GM18498 (cell line): ENCODE measurements around the gene LRRC53.

ENCODE experiments used
- ATAC-seq: cut with Tn5 transposase; IDR thresholded peaks from one replicate; pipeline ENCODE4 v1.9.1; 2021; ENCODE audit warnings: mild to moderate bottlenecking, moderate library complexity; ENCODE audit not compliant: unreplicated experiment

The LRRC53 gene

GRCh38 chr1:74434321-74434720 lies 78.1 kb downstream of the LRRC53 start:
- no peak for ATAC-seq

DNA sequence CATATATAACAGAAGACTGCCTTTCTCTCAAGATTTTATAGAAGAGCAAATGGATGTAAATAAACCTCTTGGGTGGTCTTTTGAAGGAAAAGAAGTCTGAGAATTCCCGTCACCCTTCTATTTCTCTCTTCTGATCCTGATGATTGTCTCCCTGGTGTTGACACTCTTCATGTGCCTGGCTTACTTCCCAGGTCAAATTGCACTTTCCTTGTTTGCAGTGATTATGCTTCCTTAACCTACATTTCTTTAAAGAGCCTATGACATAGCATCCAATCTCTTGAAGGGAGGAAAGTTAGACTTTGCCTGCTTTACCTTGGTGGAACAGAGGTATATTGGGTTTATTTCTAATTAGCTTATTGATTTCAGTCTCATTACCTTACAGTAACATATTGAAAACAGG lies 80.1 kb downstream of the LRRC53 start:
- no peak for ATAC-seq

DNA sequence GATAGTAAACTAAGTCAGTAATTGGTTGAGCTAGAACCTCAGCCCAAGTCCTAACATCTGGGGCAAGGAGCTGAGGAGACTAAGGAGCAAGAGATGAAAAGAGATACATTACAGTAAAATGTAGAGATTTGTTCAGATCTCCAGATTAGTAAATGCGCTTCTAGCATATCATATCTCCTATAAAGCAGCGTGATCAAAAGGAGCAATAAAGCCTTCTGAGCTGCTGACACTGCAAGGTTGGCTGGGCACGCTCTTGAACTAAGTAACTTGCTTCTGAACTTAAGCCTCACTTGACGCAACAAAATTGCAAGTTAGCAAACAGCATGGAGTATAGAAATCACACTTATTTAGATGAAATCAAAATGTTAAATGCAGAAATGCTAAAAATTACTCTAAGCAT lies 80.9 kb downstream of the LRRC53 start:
- ATAC-seq = no peak

DNA sequence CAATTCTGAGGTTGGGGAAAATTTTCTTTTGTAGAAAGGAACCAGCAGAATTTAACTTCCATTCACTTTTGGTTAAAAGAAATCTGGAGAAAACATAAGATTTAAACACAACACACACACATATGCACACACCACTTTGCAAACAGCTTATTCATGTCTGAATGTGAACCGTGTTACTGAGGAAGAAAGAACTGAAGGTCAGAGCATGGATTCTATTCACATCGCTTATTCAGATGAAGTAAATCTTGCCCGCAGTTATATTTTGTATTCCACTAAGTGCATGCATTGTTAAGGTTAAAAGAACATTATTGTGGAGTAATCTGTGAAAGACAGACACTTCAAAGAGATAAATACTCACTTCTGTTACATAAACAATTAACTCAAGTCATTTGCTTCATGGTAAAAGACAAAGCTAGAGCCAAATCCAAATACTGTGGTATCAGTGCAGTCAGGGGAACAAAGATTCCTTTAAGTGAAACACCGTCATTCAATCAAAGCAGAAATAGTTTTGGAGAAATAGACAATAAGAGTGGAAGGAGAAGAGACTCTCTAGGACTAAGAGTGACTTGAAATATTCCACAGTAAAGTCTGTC lies 82.0 kb downstream of the LRRC53 start:
- no peak for ATAC-seq

DNA sequence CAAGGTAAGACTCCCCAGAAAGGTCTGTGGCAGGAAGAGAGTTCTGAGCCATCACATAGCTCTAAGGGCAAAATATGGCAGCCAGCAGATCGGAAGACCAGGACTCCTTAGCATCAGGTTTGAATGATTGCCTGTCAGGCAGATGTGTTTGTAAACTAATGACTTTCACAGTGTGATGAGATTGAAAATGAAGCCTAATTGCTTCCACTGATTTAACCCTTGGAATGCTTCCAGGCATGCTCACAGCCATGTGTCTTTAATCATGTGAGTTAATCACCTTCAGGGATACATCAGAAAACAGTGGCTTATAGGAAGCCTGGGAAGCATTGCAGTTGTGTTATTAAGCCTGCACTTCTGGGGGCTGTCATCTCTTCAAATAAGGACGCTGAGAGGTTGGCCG lies 82.8 kb downstream of the LRRC53 start:
- ATAC-seq = no peak

- ATAC-seq = no peak
These were observed 84.7 kb downstream of the LRRC53 start for GRCh38 chr1:74427681-74428080.

DNA sequence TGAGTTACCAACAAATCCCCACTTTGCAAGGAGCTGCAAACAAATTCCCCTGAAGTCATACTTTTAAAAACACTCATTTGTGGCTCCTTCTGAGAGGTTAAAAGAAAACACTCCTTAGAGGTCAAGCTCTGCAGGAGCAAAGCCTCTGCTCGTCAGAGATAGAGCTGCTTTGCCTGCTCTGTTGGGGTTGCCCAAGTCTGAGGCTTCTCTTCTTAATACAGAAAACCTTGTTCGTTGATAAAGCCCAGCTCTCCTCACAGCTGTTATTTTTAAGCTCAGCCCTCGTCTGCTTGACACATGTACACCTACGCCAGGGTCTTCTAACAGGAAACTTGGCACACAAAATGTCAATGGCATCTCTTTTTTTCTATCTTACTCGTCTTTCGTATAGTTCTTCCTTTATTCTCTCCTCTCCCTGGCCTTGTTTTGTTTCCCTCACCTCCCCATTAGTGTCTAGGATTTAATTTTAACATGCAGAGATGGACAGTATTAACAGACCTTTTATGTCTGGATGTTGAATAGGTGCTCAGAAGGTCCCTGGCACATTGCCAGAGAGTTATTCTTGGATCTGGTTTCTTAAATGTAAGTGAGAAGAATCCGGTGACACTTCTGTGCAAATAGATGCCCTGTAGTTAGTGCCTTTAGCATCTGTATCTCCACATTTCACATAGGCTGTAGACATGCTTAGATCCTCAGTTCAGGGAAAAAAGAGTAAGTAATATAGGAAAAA lies 86.0 kb downstream of the LRRC53 start:
- no peak for ATAC-seq

DNA sequence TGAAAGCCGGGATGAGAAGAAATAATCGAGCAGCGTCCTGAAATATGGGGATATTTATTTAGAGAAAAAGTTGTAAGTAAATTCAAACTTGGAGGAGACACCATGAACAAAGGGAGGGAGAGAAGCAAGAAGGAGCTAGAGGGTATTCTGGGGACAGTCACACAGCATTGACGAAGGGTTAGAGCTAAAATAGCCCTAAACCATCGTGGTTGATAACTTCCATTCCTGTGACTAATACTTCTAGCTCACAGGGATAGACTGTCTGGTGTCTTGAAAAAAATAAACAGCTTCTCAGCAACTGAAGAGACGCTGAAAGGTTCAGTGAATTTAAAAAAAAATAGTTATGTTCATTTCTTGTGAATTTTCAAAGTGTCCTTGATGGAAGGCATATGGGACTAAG lies 86.7 kb downstream of the LRRC53 start:
- ATAC-seq = no peak

- ATAC-seq = no peak
These were observed 88.9 kb downstream of the LRRC53 start for GRCh38 chr1:74423471-74423870.

DNA sequence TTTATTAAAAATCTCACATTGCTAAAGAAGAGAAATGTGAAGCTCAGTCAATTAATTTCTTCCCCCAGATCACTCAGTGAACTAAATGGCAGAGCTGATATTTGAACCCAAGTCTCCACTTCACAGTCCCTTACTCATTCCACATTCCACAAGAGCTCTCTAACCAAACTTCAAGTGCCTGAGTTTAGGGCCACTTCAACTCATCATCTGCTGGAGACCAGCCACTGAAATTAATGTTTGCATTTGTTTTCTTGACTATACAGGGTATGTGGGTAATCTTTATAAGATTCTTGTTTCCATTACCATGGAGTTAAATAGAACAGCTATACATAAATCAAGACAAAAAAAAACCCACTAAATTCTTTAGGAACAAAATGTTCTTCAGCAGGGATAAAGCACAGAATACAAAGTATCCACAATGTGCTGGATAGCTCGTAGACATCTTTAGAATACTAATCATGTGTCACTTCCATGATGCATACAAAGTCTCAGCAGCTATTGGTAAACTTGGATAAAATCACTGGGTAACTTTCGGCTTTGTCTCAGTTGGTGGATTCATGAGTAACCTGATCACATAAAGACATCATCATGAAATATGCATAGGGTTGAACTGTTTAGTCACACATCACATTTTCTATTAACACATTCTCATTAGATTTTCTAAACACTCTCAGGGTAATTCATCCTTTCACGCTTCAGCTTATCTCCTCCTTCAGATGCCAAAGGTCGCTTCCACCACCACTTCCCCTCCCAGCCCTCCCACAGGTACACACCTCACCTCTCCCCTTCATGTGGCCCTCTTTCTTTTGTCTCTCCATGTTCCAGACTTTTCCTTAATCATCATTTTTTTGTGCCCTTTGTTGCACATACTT lies 89.8 kb downstream of the LRRC53 start:
- no peak for ATAC-seq

GRCh38 chr1:74420467-74420866 lies 91.9 kb downstream of the LRRC53 start:
- ATAC-seq = no peak
